Gastroesophageal sphincter (tissue), 3 donors: ENCODE measurements around the gene LYST.

ENCODE experiments used
- CTCF ChIP-seq, 4 experiments: fragments of 200-600 bp in 2 of 4; fragments of 450-650 bp in 2 of 4; sonication (generic) in 1 of 4; IDR thresholded peaks; one replicate each; pipeline ENCODE4 v1.5.1; 2017 to 2019; ENCODE audit warnings: antibody characterized with exemption in 4 of 4, mild to moderate bottlenecking in 2 of 4, moderate library complexity in 2 of 4
- POLR2A ChIP-seq, 2 donors: fragments of 450-650 bp; IDR thresholded peaks; one replicate each; pipeline ENCODE4 v1.6.1; 2017; ENCODE audit warnings: antibody characterized with exemption in 2 of 2, mild to moderate bottlenecking in 2 of 2, moderate library complexity in 1 of 2
- POLR2AphosphoS5 ChIP-seq: sonication (generic); formaldehyde crosslinking; IDR thresholded peaks from one replicate; pipeline ENCODE4 v1.6.1; 2017; ENCODE audit warnings: antibody characterized with exemption

- no peak for TF ChIP-seq CTCF (IDR thresholded peaks at IDR 0.05)
- TF ChIP-seq POLR2A (IDR thresholded peaks at IDR 0.05), result no peak
- no peak for TF ChIP-seq POLR2AphosphoS5
These were observed 243.5 kb downstream of the LYST start for GRCh38 chr1:235622936-235623779.
